GM21423 (cell line): ENCODE data around the gene BAZ2B.

Experiments used
- ATAC-seq: cut with Tn5 transposase; IDR thresholded peaks from one replicate; pipeline ENCODE4 v1.9.1; 2021; ENCODE audit warnings: mild to moderate bottlenecking, moderate library complexity; ENCODE audit not compliant: unreplicated experiment

Gene BAZ2B

GRCh38 chr2:159270744-159271379 lies 345.5 kb downstream of the BAZ2B start:
- ATAC-seq = no peak
